Liver (tissue), 9 donors: ENCODE results near the gene CAPRIN2. TPM values are rescaled to one million over a fixed set of nuclear protein-coding genes. Genes with fewer than 3 reads are reported as not detected.

Source experiments
- DNase-seq: peaks from one replicate; pipeline ENCODE4 v3.0.0-alpha.2; 2017; ENCODE audit warnings: low spot score
- H3K27ac ChIP-seq, 2 donors: one replicate each; pipeline ENCODE4 v1.7.0; 2013; ENCODE audit warnings: inconsistent platforms in 2 of 2, low read length in 2 of 2, control low read depth in 1 of 2, low read depth in 1 of 2, mild to moderate bottlenecking in 1 of 2
- H3K27me3 ChIP-seq, 4 donors: one replicate each; pipeline versions ENCODE4 v1.6.1 to v1.7.0; 2013; ENCODE audit warnings: low read length in 3 of 4, inconsistent platforms in 1 of 4, mild to moderate bottlenecking in 1 of 4, moderate library complexity in 1 of 4; ENCODE audit not compliant: control insufficient read depth in 4 of 4, insufficient read depth in 4 of 4
- H3K36me3 ChIP-seq, 4 donors: one replicate each; pipeline versions ENCODE4 v1.6.1 to v1.7.0; 2013; ENCODE audit warnings: low read length in 3 of 4, mild to moderate bottlenecking in 3 of 4, low read depth in 1 of 4, moderate library complexity in 1 of 4; ENCODE audit not compliant: control insufficient read depth in 4 of 4, insufficient read depth in 3 of 4
- H3K4me1 ChIP-seq, 4 donors: one replicate each; pipeline versions ENCODE4 v1.6.1 to v1.7.0; 2013; ENCODE audit warnings: low read length in 3 of 4, mild to moderate bottlenecking in 3 of 4, moderate library complexity in 1 of 4; ENCODE audit not compliant: control insufficient read depth in 4 of 4, insufficient read depth in 4 of 4
- H3K4me3 ChIP-seq, 3 donors: one replicate each; pipeline versions ENCODE4 v1.6.1 to v1.7.0; 2013; ENCODE audit warnings: low read length in 3 of 3, control low read depth in 1 of 3, low read depth in 1 of 3, mild to moderate bottlenecking in 1 of 3
- H3K9ac ChIP-seq, 2 donors: one replicate each; pipeline ENCODE4 v1.7.0; 2013; ENCODE audit warnings: low read length in 2 of 2, mild to moderate bottlenecking in 2 of 2, moderate library complexity in 2 of 2, control low read depth in 1 of 2, low read depth in 1 of 2
- H3K9me3 ChIP-seq, 4 donors: one replicate each; pipeline versions ENCODE4 v1.6.1 to v1.7.0; 2013; ENCODE audit warnings: low read length in 3 of 4; ENCODE audit not compliant: control insufficient read depth in 4 of 4
- ATF3 ChIP-seq: IDR thresholded peaks from 2 replicates; pipeline ENCODE4 v1.6.1; 2016; ENCODE audit warnings: antibody characterized with exemption
- CTCF ChIP-seq: fragments of 150-350 bp; IDR thresholded peaks from 2 replicates; pipeline ENCODE4 v1.5.1; 2017; ENCODE audit warnings: improper control_type of control experiment, low read depth, low read length; ENCODE audit not compliant: missing input control
- EGR1 ChIP-seq, 2 donors: IDR thresholded peaks; 2 replicates each; pipeline ENCODE4 v1.6.1; 2016 to 2018; ENCODE audit warnings: antibody characterized with exemption in 2 of 2, low read depth in 2 of 2
- FOXA1 ChIP-seq: IDR thresholded peaks from 2 replicates; pipeline ENCODE4 v1.6.1; 2016; ENCODE audit warnings: antibody characterized with exemption
- FOXA2 ChIP-seq: IDR thresholded peaks from 2 replicates; pipeline ENCODE4 v1.6.1; 2016; ENCODE audit warnings: antibody characterized with exemption
- GABPA ChIP-seq, 2 donors: IDR thresholded peaks in 1 of 2; conservative IDR thresholded peaks in 1 of 2; 2 replicates each; pipeline ENCODE4 v1.6.1; 2016; ENCODE audit warnings: antibody characterized with exemption in 2 of 2, mild to moderate bottlenecking in 1 of 2, moderate library complexity in 1 of 2
- HNF4A ChIP-seq, 2 donors: conservative IDR thresholded peaks; 2 replicates each; pipeline ENCODE4 v1.6.1; 2016; ENCODE audit warnings: antibody characterized with exemption in 2 of 2, mild to moderate bottlenecking in 2 of 2
- JUND ChIP-seq, 2 donors: IDR thresholded peaks; 2 replicates each; pipeline ENCODE4 v1.6.1; 2016; ENCODE audit warnings: antibody characterized with exemption in 2 of 2
- MAX ChIP-seq: IDR thresholded peaks from 2 replicates; pipeline ENCODE4 v1.6.1; 2016; ENCODE audit warnings: antibody characterized with exemption
- NR2F2 ChIP-seq: IDR thresholded peaks from 2 replicates; pipeline ENCODE4 v1.6.1; 2016; ENCODE audit warnings: antibody characterized with exemption
- RAD21 ChIP-seq, 2 donors: IDR thresholded peaks; 2 replicates each; pipeline ENCODE4 v1.6.1; 2016; ENCODE audit warnings: antibody characterized with exemption in 2 of 2, mild to moderate bottlenecking in 2 of 2
- REST ChIP-seq: IDR thresholded peaks from 2 replicates; pipeline ENCODE4 v1.6.1; 2016; ENCODE audit warnings: antibody characterized with exemption, mild to moderate bottlenecking
- RXRA ChIP-seq, 2 donors: IDR thresholded peaks; 2 replicates each; pipeline ENCODE4 v1.6.1; 2017 to 2018; ENCODE audit warnings: antibody characterized with exemption in 2 of 2, mild to moderate bottlenecking in 1 of 2
- SP1 ChIP-seq: IDR thresholded peaks from 2 replicates; pipeline ENCODE4 v1.6.1; 2018; ENCODE audit warnings: antibody characterized with exemption, mild to moderate bottlenecking
- TAF1 ChIP-seq: conservative IDR thresholded peaks from 2 replicates; pipeline ENCODE4 v1.6.1; 2016; ENCODE audit warnings: antibody characterized with exemption, mild to moderate bottlenecking
- YY1 ChIP-seq: IDR thresholded peaks from 2 replicates; pipeline ENCODE4 v1.6.1; 2016; ENCODE audit warnings: antibody characterized with exemption, mild to moderate bottlenecking
- ZBTB33 ChIP-seq: IDR thresholded peaks from 2 replicates; pipeline ENCODE4 v1.6.1; 2016; ENCODE audit warnings: antibody characterized with exemption
- WGBS: extraction: QIAGEN DNeasy Blood & Tissue Kit; methylation state at CpG from one replicate; pipeline ENCODE4 v1.1.7; 2013; 5-methylcytosine and 5-hydroxymethylcytosine counted together
- polyA plus RNA-seq, 2 donors: library from polyadenylated mRNA; stranded (reverse) in 1 of 2; unstranded in 1 of 2; fragments of 200-250 nt in 1 of 2; fragments of >200 nt in 1 of 2; fragmentation: Nextera tagmentation in 1 of 2; extraction: Ambion mirVana in 1 of 2; gene quantifications; one replicate each; pipeline versions ENCODE4 v1.2.1 to v1.2.3, GENCODE V29; 2013 to 2015
- total RNA-seq, 2 donors: library from RNA; depleted of rRNA; stranded (reverse); fragments of >200 nt; gene quantifications; one replicate each; pipeline ENCODE4 v1.2.3, GENCODE V29; 2014
- donor health status: healthy.
- donor health status: healthy.
- donor health status: healthy.
- donor health status: healthy.
- donor health status: healthy.

Gene CAPRIN2
- total and polyA plus RNA-seq, 4 donors = 4.6 to 14.8 (median 9.4) TPM

- H3K4me3 ChIP-seq = no peak overlapping the region
- TF ChIP-seq ATF3 (no peak), RAD21 (IDR thresholded peaks at IDR 0.05) (no peak), JUND (IDR thresholded peaks at IDR 0.05) (no peak), REST (no peak), GABPA (IDR thresholded peaks at IDR 0.05 in 1 of 2, conservative IDR thresholded peaks at IDR 0.05 in 1 of 2) (no peak), MAX (no peak), HNF4A (conservative IDR thresholded peaks at IDR 0.05) (no peak), FOXA1 (no peak), SP1 (no peak), CTCF (no peak), FOXA2 (no peak), EGR1 (IDR thresholded peaks at IDR 0.05; ENCODE audit: low read depth in 2 of 2) (no peak), NR2F2 (no peak), ZBTB33 (no peak), YY1 (no peak), RXRA (IDR thresholded peaks at IDR 0.05) (no peak), TAF1 (no peak)
- H3K9me3 ChIP-seq = no peaks in the 10 kb centered on the region
- WGBS = 94% methylated on average over 2 of the region's 2 CpGs
- no peak overlapping the region for H3K9ac ChIP-seq
- no peaks in the 10 kb centered on the region for H3K4me1 ChIP-seq
- DNase-seq = no peak
- no peak overlapping the region for H3K27ac ChIP-seq
- no peaks in the 10 kb centered on the region for H3K27me3 ChIP-seq
- H3K36me3 ChIP-seq = peaks cover 2 to 10% (median 8%) of the 10 kb centered on the region in 4 donors
Measured at GRCh38 chr12:30706476-30706875, 48.3 kb downstream of the CAPRIN2 start.

GRCh38 chr12:30701056-30701455 lies 53.7 kb downstream of the CAPRIN2 start:
- Histone ChIP-seq H3K4me1 (peaks cover 0 to 3% (median 1%) of the 10 kb centered on the region in 4 donors), H3K27me3 (no peaks in the 10 kb centered on the region), H3K4me3 (no peak overlapping the region), H3K27ac (no peak overlapping the region), H3K36me3 (no peaks in the 10 kb centered on the region), H3K9me3 (no peaks in the 10 kb centered on the region), H3K9ac (no peak overlapping the region)
- DNase-seq = no peak
- no peak for TF ChIP-seq MAX
- TF ChIP-seq RXRA (IDR thresholded peaks at IDR 0.05) = no peak
- TF ChIP-seq RAD21 (IDR thresholded peaks at IDR 0.05) = no peak
- TF ChIP-seq CTCF = no peak
- TF ChIP-seq REST = no peak
- TF ChIP-seq SP1 = no peak
- TF ChIP-seq HNF4A (conservative IDR thresholded peaks at IDR 0.05) = no peak
